HG03342 (cell line): Measurements from ENCODE around the gene N4BP2L1.

ENCODE experiments used
- ATAC-seq: cut with Tn5 transposase; IDR thresholded peaks from one replicate; pipeline ENCODE4 v1.9.1; 2021; ENCODE audit warnings: mild to moderate bottlenecking, moderate library complexity; ENCODE audit not compliant: unreplicated experiment

N4BP2L1 gene

GRCh38 chr13:32427852-32428580 is at the start of gene N4BP2L1:
Gene N4BP2L1 (minus strand): TSS chr13:32428130. CDS start chr13:32428082, 48 bp downstream.
- ATAC-seq: peak; percentile 68

GRCh38 chr13:32476892-32477291 is 49.0 kb upstream of the N4BP2L1 start:
- ATAC-seq: no peak

- no peak for ATAC-seq
Observed at GRCh38 chr13:32476021-32476731, 48.2 kb upstream of the N4BP2L1 start.

GRCh38 chr13:32474999-32475792 is 47.3 kb upstream of the N4BP2L1 start:
- no peak for ATAC-seq

GRCh38 chr13:32473650-32474049 is 45.7 kb upstream of the N4BP2L1 start:
- ATAC-seq: no peak

GRCh38 chr13:32472194-32472621 is 44.3 kb upstream of the N4BP2L1 start:
- ATAC-seq: no peak

GRCh38 chr13:32471187-32471922 is 43.4 kb upstream of the N4BP2L1 start:
- no peak for ATAC-seq

GRCh38 chr13:32468502-32469142 is 40.7 kb upstream of the N4BP2L1 start:
- no peak for ATAC-seq

- ATAC-seq: no peak
Observed at GRCh38 chr13:32456591-32456990, 28.7 kb upstream of the N4BP2L1 start.

GRCh38 chr13:32455594-32455903 is 27.6 kb upstream of the N4BP2L1 start:
- no peak for ATAC-seq

- no peak for ATAC-seq
Observed at GRCh38 chr13:32454886-32455593, 27.1 kb upstream of the N4BP2L1 start.

GRCh38 chr13:32453981-32454380 is 26.1 kb upstream of the N4BP2L1 start:
- no peak for ATAC-seq

GRCh38 chr13:32448972-32449371 is 21.0 kb upstream of the N4BP2L1 start:
- no peak for ATAC-seq

- ATAC-seq: no peak
Observed at GRCh38 chr13:32447894-32448623, 20.1 kb upstream of the N4BP2L1 start.

- ATAC-seq: no peak
Observed at GRCh38 chr13:32446773-32447465, 19.0 kb upstream of the N4BP2L1 start.

- no peak for ATAC-seq
Observed at GRCh38 chr13:32446220-32446619, 18.3 kb upstream of the N4BP2L1 start.

- ATAC-seq: no peak
Observed at GRCh38 chr13:32445461-32445860, 17.5 kb upstream of the N4BP2L1 start.

GRCh38 chr13:32443111-32443510 is 15.2 kb upstream of the N4BP2L1 start:
- peak; percentile 65 for ATAC-seq

GRCh38 chr13:32438871-32439270 is 10.9 kb upstream of the N4BP2L1 start:
- no peak for ATAC-seq
